AG10803 (cell line): Measurements from ENCODE around the gene FBXO31.
A peak's percentile ranks its signal among the peaks of the same experiment; 100 is the strongest.

Experiments used
- DNase-seq: peaks from one replicate; pipeline ENCODE4 v3.0.0; 2010; ENCODE audit warnings: low read depth
- H3K4me3 ChIP-seq: 2 replicates; pipeline ENCODE4 v1.5.1; 2011; ENCODE audit warnings: mild to moderate bottlenecking, low read length, control low read depth
- TF ChIP-seq, protein P1 (sequence below): conservative IDR thresholded peaks from 2 replicates; pipeline ENCODE4 v1.5.1; 2011; ENCODE audit warnings: mild to moderate bottlenecking, low read length, control low read depth, inconsistent platforms

FBXO31 gene

GRCh38 chr16:87417528-87417910 is 33.9 kb upstream of the FBXO31 start:
- no peak for DNase-seq
- H3K4me3 ChIP-seq, result no peak overlapping the region
- TF ChIP-seq, protein P1, sequence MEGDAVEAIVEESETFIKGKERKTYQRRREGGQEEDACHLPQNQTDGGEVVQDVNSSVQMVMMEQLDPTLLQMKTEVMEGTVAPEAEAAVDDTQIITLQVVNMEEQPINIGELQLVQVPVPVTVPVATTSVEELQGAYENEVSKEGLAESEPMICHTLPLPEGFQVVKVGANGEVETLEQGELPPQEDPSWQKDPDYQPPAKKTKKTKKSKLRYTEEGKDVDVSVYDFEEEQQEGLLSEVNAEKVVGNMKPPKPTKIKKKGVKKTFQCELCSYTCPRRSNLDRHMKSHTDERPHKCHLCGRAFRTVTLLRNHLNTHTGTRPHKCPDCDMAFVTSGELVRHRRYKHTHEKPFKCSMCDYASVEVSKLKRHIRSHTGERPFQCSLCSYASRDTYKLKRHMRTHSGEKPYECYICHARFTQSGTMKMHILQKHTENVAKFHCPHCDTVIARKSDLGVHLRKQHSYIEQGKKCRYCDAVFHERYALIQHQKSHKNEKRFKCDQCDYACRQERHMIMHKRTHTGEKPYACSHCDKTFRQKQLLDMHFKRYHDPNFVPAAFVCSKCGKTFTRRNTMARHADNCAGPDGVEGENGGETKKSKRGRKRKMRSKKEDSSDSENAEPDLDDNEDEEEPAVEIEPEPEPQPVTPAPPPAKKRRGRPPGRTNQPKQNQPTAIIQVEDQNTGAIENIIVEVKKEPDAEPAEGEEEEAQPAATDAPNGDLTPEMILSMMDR, result no peak

DNA sequence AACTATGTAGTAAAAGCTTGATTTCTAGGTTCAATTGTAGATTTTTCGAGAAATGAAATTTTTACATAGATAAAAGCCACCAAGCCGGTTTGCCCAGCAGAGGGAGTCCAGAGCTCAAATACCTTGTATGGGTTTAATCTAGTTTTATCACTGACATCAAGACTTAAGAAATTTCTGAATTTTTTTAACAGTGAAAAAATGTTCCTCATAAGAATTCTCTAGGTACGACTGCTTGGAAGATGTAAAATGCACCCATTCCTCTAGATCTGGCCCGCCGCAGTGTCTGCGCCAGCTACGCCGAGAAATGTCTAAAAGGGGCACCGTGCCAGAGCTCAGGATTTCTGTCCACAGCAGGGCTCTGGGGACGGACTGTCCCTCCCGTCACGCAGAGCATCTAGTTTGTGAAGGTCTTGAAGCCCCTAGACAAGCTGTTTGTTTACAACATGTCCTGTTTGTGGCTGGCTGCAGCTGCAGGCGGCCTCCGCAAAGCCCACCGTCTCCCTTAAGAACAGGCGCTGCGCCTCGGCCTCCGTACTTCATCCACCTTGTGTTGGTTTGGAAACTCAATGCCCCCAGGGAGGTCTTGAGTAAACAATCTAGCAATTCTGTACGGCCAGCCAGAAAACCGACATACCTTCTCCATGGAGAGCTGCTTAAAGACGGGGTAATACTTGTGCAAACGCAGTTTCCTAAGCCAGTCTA is 33.4 kb upstream of the FBXO31 start:
- TF ChIP-seq, protein P1, result peak; percentile 86
- DNase-seq, result peak; percentile 71
- no peak overlapping the region for H3K4me3 ChIP-seq

DNA sequence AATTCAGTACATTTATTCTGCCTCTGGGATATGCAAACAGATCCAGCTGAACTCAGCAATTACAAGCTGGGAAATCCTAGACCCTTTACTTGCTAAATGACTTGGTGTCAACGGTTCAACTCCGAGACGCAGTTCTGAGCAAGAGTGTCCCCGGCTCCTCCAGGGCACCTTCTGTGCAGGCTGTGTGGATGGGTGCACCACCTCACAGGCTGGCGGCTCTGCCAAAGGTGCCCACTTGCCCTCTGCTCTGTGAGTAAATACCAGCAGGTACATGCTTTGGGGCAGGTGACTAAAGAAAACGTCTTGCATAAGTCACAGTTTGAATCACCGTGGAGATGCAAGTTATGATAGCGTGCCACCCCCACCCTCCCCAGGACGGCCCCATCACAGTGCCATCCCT is 31.9 kb upstream of the FBXO31 start:
- TF ChIP-seq, protein P1, result no peak
- H3K4me3 ChIP-seq, result no peak overlapping the region
- DNase-seq, result no peak

DNA sequence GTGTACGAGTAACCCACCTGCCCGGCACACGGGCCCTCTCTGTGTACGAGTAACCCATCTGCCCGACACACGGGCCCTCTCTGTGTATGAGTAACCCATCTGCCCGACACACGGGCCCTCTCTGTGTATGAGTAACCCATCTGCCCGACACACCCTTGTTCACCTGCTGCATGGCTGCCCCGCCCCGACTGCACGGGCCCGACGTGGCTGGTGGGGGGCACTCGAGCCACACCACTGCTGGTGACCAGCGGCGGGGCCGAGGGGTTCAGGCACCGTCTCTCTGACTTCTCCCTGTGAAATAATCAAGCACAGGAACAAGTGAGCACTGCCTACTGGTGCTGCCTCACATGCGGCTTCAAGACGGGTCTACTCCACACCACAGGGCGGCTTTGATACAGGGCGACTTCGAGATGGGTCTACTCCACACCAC is 30.7 kb upstream of the FBXO31 start:
- TF ChIP-seq, protein P1, result no peak
- DNase-seq, result no peak

GRCh38 chr16:87412996-87413421 is 29.4 kb upstream of the FBXO31 start:
- TF ChIP-seq, protein P1, result no peak
- no peak for DNase-seq
- H3K4me3 ChIP-seq, result no peak overlapping the region

More for the DNA sequence above, 30.7 kb upstream of the FBXO31 start:
- no peak overlapping the region for H3K4me3 ChIP-seq

GRCh38 chr16:87412371-87412995 is 28.9 kb upstream of the FBXO31 start:
- TF ChIP-seq, protein P1, result no peak

More at GRCh38 chr16:87412371-87412995, 28.9 kb upstream of the FBXO31 start:
- DNase-seq, result no peak
- no peak overlapping the region for H3K4me3 ChIP-seq
